Choroid plexus epithelial cell (primary cell): ENCODE measurements around the gene FKBP11.

Experiments
- DNase-seq: peaks from one replicate; pipeline ENCODE4 v3.0.0-alpha.2; 2010; ENCODE audit warnings: low read depth
- H3K4me3 ChIP-seq: 2 replicates; pipeline ENCODE4 v1.5.1; 2011; ENCODE audit warnings: low read depth, mild to moderate bottlenecking, control low read depth, low read length, moderate library complexity
- CTCF ChIP-seq: conservative IDR thresholded peaks from 2 replicates; pipeline ENCODE4 v1.5.1; 2011; ENCODE audit warnings: low read depth, mild to moderate bottlenecking, control low read depth, inconsistent platforms, low read length, moderate library complexity

Gene FKBP11

DNA sequence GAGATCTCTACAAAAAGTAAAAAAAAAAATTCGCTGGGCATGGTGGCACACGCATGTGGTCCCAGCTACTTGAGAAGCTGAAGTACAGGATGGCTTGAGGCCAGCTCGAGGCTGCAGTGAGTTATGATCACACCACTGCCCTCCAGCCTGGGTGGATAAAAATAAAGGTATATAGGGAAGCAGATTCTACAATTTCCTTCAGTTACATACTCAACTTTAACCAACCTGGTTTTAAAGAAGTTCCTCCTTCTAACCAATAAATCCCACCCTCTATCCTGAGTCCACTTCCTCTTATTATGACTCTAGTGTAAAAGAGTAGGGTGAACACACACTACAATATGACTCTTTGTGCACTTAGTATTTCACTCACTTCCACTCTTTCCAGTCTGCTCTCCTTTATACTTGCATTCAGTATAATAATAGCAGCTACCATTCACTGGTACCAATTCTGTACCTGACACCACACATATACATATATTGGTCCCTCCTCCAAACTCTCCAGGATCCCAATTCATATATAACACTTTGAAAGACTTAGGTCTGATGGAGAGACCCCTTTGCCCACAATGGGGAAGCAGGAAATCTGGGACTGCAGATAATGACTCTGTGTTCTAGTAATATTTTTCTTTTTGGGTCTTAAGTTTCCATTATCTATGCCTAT, 29.7 kb upstream of the FKBP11 start:
- no peak overlapping the region for H3K4me3 ChIP-seq
- DNase-seq, result no peak
- TF ChIP-seq CTCF, result no peak

GRCh38 chr12:48954061-48954460, 28.8 kb upstream of the FKBP11 start:
- no peak for TF ChIP-seq CTCF
- no peak overlapping the region for H3K4me3 ChIP-seq
- DNase-seq, result no peak

- no peak for TF ChIP-seq CTCF
These were observed 27.4 kb upstream of the FKBP11 start for GRCh38 chr12:48952691-48953090.

GRCh38 chr12:48947727-48948126, 22.4 kb upstream of the FKBP11 start:
- no peak overlapping the region for H3K4me3 ChIP-seq
- no peak for DNase-seq
- no peak for TF ChIP-seq CTCF

More at GRCh38 chr12:48952691-48953090, 27.4 kb upstream of the FKBP11 start:
- H3K4me3 ChIP-seq, result no peak overlapping the region
- DNase-seq, result no peak

- no peak overlapping the region for H3K4me3 ChIP-seq
- no peak for TF ChIP-seq CTCF
- DNase-seq, result no peak
These were observed 21.7 kb upstream of the FKBP11 start for GRCh38 chr12:48946943-48947342.

DNA sequence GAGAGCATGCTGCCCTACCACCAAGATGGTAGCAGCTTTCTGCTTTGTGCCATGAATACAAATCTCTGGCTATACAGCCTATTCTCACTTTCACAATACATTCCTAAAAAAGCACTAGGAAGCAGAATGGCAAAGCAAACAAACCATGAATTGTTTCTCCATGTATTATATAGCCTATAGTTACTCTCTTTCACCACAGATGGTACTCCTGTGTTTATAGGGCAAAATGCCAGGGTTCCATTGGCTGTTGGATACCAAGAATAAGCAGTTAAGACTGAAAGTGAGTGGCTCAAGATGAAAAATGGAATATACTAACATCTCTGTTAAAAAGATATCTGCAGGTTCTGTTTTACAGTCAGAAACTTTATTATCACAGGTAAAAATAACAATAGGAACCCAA, 20.9 kb upstream of the FKBP11 start:
- DNase-seq, result peak; percentile 53
- TF ChIP-seq CTCF, result no peak
- H3K4me3 ChIP-seq, result no peak overlapping the region

DNA sequence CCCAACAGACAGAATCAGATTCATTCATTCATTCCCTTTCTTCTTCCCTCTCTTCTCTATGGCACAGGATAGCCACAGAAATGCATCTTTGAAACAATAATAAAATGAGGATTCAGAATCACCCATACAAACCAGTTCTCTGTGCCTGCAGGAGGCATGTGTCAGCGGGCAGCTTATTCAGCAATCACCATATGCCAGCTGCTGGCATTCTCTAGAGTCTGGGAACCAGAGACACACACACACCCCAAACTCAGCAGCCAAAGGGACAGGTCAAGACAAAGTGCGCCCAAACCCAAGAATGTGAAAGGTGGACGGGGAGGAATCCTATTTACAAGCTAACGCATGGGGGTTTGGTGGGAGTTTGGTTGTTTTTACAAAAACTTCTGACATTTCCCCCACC, 17.9 kb upstream of the FKBP11 start:
- TF ChIP-seq CTCF, result no peak
- no peak overlapping the region for H3K4me3 ChIP-seq
- DNase-seq, result no peak
